Activated CD8-positive, alpha-beta memory T cell treated with anti-CD3 and anti-CD28 coated beads for 36 hours (primary cell): ENCODE measurements around the gene TMC7. TPM values are rescaled to one million over a fixed set of nuclear protein-coding genes. Genes with fewer than 3 reads are reported as not detected.
"Not testable (repeated sequence)": the region's sequence is repeated elsewhere in the genome, so short reads cannot be mapped to it uniquely, and the experiment has no call there.

Experiments
- CTCF ChIA-PET: fragments of 350-600 bp; sonication (Branson Sonifier 250); formaldehyde crosslinking; loops from one replicate; lab custom pipeline; 2021; ENCODE audit warnings: antibody characterized with exemption; lab: Charles Lee
- POLR2A ChIA-PET: fragments of 350-600 bp; sonication (Branson Sonifier 250); formaldehyde crosslinking; loops from one replicate; lab custom pipeline; 2021; ENCODE audit warnings: antibody characterized with exemption; lab: Charles Lee
- total RNA-seq, 2 experiments: library from RNA; stranded (reverse); gene quantifications; one replicate each; pipeline ENCODE4 v1.2.3, GENCODE V29; 2021

TMC7 gene
- total RNA-seq, 2 experiments from 2014 or later = not detected

DNA sequence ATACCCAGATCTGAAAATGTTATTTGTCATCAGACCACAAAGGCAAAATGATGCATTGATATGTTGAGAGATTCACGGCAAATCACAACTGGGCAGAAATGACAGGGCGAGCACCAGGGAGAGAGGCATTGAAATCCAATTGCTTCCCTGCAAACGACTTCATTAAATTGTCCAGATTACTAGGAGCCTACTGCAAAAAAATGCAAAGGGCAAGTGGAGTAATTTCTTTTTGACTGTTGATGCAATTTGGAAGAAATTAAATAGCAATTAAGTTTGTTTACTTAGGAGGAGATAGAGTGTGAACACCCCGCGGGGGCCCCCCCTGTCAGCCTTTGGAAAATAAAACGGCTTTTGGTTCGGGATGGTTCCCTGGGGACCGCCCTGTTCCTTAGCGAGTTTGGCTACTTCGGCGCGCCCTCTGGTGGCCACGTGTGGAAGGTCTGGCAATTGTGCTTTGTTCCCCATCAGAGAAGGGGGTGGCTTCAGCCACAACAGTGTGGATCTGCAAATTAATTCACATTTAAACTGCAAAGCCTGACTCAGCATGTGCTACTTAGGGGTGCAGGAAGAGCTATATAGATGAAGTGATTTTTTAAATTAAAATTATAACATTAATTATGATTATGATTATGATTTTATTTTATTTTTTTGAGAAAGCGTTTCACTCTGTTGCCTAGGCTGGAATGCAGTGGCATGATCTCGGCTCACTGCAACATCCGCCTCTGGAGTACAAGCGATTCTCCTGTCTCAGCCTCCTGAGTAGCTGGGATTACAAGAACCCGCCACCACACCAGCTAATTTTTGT is 14.5 kb upstream of the TMC7 start:
- ChIA-PET POLR2A (interaction anchor here (0.7 kb wide), 1 partner anchor 168 kb away, joined by 4 read pairs; no protein-coding TSS in a partner anchor), CTCF (interaction anchor here (0.7 to 1.5 kb wide), 4 partner anchors 9 to 25 kb away, joined by 3 read pairs; no protein-coding TSS in a partner anchor)

DNA sequence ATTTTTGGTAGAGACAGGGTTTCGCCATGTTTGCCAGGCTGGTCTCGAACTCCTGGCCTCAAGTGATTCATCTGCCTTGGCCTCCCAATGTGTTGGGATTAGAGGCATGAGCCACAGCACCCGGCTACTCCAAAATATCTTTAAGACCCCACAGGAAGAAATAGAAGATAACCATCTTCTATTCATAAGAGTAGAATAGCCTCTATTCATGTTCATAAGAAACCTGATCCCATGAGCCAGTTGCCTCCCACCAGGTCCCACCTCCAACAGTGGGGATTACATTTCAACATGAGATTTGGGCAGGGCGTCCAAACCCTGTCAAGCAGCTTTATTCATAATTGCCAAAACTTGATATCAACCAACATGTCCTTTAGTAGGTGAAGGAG is 13.9 kb upstream of the TMC7 start:
- CTCF ChIA-PET = interaction anchor here (0.7 to 1.5 kb wide), 2 partner anchors 14 to 24 kb away, joined by 3 read pairs; no protein-coding TSS in a partner anchor
- POLR2A ChIA-PET = no interaction called here

DNA sequence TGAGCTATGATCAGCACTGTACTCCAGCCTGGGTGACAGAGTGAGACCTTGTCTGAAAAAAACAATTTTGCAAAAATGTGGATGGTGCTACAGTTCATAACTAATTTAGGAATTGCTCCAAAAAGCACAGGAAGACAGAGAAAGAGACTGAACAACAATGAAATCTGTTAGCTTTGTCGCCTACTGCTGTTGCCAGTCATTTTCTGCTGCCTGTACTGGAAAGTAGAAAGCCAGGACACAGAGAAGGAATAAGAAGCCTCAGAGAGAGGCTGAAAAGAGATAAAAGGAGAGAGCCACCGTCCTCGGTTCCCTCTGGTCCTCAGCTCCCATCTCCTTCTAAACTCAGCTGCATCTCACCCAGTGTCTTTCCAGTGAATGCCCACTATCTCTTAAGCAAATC is 8.6 kb upstream of the TMC7 start:
- ChIA-PET POLR2A (no interaction called here), CTCF (no interaction called here)

DNA sequence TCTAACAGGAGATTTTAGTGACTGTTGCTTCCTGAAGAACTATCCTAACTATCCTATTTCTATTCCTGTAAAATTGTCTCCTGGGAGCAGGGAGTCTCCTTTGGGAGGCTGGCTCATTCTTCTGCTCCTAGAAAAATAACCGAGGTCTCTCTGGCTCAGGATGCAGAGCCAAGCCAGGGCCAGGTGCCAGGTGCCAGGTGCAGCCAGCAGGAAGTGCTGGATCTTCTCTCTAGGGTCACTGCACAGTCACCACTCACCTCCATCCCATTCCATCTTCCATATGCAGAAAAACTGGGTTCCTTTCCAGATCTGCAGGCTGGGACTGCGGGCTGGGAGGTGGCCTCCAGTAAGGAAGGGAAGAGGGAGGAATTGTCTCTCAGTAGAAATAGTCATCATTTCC is 3.8 kb upstream of the TMC7 start:
- ChIA-PET POLR2A (no interaction called here), CTCF (no interaction called here)

DNA sequence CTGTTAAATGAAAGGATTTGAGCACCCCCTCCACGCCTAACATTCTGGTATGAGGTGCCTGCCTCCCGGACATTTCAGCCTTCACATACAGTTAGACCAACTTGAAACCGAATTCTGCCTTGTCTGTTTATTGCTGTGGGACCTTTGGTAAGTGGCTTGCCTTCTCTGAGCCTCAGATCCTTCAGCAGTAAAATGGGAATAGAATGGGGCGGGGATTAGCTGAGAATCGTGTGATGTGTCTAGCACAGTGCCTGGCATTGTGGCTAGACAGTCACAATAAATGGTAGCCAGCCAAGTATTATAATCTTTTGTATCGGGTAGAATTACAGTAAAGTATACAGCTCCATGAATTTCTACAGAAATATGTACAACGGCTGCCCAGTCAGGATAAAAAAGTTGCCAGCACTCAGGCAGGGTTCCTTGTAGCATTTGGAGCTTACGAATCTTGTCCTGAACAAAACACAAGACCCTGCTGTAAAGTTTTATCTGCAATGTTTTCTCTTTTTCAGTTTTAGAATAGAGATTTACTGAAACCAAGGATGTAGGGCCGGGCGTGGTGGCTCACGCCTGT is 786 bp downstream of the TMC7 start:
- POLR2A ChIA-PET = interaction anchor here (0.6 kb wide), 1 partner anchor 197 kb away, joined by 4 read pairs; no protein-coding TSS in a partner anchor
- CTCF ChIA-PET = no interaction called here

DNA sequence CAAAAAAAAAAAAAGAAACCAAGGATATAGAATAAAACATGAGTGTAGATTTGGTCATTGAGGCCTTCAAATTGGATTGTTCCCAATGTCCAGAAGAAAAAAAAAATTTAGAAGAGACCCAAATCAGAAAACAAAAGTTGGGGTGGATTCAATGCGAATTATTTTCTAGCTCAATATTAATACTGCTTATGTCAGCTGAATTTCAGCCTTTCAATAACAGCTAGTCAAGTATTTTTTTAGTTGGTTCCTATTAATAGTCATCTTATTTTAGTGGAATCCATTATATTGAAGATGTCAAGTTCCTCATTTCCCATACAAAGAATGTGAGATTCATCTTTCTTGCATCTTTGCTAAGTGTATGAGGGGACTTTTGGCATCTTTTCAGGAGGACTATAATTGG is 1.5 kb downstream of the TMC7 start:
- POLR2A ChIA-PET = interaction anchor here (0.6 to 0.7 kb wide), 2 partner anchors 48 to 198 kb away, joined by 4 read pairs; no protein-coding TSS in a partner anchor
- CTCF ChIA-PET = not testable (repeated sequence)

DNA sequence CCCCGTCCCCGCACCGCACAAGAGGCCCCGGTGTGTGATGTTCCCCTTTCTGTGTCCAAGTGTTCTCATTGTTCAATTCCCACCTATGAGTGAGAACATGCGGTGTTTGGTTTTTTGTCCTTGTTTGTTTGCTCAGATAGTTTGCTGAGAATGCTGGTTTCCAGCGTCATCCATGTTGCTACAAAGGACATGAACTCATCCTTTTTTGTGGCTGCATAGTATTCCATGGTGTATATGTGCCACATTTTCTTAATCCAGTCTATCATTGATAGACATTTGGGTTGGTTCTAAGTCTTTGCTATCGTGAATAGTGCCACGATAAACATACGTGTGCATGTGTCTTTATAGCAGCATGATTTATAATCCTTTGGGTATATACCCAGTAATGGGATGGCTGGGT is 8.0 kb downstream of the TMC7 start:
- CTCF ChIA-PET = not testable (repeated sequence)

DNA sequence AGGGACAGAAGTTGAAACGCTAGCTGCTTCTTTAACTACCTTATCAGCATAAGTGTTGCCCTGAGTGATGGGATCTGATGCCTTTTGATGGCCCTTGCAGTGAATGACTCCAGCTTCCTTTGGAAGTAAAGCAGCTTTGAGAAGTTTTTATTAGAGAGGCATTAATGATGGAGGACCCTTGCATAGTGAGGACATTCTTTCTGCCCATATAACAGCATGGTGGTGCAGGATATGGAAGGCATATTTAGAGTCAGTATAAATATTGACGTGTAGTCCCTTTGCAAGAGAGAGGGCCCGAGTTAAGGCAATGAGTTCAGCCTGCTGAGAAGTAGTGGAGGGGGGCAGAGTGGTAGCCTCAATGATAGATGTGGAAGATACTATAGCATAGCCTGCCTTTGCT is 9.8 kb downstream of the TMC7 start:
- POLR2A ChIA-PET, CTCF ChIA-PET: not testable (repeated sequence)

More for the DNA sequence above, 8.0 kb downstream of the TMC7 start:
- POLR2A ChIA-PET = not testable (repeated sequence)

DNA sequence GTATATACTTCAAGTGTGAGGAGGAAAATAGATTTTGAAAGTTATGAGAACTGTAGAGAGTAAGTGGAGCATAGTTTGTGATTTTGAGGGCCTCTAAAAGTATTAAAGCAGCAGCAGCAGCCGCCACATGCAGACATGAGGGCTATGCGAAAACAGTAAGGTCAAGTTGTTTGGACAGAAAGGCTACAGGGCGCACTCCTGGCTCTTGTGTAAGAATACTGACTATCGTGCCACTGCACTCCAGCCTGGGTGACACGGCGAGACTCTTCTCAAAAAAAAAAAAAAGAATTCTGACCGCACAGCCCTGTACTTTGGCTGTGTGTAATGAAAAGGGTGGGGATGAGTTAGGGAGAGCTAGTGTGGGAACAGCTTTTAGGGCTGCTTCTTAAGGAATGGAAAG is 10.4 kb downstream of the TMC7 start:
- POLR2A ChIA-PET, CTCF ChIA-PET: not testable (repeated sequence)

DNA sequence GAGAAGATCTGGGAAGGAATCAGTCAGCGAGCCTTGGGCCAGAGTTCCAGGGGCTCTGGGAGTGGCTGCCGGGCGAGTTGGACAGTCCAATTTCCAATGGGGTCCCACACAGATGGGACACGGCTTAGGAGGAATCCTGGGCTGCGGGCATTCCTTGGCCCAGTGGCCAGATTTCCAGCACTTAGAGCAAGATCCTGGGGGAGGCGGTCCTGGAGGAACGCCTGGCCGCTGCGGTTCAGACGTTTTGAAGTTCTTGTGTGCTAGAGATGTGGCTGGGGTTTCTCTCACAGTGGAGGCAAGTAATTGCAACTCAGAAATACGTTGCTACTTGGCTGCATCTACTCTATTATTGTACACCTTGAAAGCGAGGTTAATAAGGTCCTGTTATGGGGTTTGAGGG is 11.7 kb downstream of the TMC7 start:
- POLR2A ChIA-PET, CTCF ChIA-PET: not testable (repeated sequence)

DNA sequence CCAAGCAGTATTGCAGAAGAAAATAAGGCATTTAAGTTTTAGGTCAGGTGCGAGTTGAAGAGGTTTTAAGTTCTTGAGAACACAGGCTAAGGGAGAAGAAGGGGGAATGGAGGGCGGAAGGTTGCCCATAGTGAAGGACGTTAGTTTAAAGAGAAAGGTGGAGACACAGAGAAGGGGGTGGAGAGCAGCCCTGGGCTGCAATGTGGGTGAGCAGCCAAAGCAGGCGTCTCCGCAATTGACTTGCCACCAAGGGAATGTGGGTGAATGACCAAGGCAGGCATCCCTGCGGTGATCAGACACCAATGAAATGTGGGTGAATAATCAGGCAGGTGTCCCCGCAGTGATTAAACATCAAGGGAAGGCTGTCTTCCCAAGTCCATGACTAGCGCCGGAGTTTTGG is 12.8 kb downstream of the TMC7 start:
- POLR2A ChIA-PET, CTCF ChIA-PET: not testable (repeated sequence)

DNA sequence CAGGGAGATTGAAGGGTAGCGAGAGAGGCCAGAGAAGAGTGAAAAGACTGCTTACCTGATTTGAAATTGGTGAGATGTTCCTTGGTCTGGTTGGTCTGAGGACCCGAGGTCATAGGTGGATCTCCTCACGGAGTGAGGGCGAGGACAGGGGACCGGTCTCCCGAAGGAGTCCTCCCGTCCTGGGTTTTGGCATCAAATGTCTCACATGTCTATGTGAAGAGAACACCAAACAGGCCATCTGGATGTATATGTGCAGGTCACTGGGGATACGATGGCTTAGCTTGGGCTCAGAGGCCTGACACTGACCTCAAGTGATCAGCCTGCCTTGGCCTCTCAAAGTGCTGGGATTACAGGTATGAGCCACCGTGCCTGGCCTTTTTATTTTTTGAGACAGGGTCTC is 13.3 kb downstream of the TMC7 start:
- POLR2A ChIA-PET, CTCF ChIA-PET: not testable (repeated sequence)

DNA sequence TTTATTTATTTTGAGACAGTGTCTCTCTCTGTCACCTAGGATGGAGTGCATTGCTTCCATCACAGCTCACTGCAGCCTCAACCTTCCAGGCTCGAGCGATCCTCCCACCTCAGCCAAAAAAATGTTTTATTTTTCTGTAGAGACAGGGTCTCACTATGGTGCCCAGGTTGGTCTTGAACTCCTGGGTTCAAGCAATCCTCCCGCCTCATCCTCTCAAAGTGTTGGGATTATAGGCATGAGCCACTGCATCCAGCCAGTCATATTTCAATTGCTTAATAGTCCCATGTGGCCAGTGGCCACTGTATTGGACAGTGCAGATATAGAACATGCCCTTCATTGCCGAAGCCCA is 15.3 kb downstream of the TMC7 start:
- ChIA-PET POLR2A (no interaction called here), CTCF (no interaction called here)

DNA sequence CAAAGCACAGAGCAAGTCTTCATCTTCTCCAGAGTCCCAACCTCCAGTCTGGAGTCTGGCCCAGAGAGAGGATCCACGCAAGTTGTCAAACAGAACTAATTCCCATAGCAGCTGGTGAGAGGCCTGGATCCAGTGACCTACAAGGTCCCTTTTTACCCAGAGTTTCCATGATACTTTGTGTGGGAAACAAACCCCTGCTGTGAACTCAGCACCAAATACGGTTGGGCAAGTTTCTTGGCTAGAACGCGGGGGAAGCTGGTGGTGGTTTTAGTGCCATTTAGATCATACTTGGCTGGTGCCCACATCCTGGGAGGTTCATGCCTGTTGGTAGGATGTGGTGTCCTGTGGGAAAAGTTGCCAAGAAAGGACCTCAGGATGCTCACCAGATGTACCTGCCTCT is 18.1 kb downstream of the TMC7 start:
- ChIA-PET POLR2A (no interaction called here), CTCF (no interaction called here)

DNA sequence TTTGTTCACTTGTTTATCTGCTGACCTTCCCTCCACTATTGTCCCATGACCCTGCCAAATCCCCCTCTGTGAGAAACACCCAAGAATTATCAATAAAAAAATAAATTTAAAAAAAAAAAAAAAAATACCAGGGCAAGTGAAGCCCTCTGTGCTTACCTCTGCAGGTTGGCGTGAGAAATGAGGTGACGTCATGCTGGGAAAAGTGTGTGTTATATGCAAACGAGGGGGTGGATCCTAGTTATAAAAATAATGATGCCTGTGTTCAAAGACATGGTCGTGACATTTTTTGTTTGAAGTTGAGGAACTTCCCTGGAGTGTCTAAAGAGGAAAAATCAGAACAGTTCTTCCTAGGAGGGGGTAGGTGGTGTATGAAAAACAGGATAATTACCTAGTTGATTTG is 20.2 kb downstream of the TMC7 start:
- ChIA-PET CTCF (no interaction called here), POLR2A (no interaction called here)

DNA sequence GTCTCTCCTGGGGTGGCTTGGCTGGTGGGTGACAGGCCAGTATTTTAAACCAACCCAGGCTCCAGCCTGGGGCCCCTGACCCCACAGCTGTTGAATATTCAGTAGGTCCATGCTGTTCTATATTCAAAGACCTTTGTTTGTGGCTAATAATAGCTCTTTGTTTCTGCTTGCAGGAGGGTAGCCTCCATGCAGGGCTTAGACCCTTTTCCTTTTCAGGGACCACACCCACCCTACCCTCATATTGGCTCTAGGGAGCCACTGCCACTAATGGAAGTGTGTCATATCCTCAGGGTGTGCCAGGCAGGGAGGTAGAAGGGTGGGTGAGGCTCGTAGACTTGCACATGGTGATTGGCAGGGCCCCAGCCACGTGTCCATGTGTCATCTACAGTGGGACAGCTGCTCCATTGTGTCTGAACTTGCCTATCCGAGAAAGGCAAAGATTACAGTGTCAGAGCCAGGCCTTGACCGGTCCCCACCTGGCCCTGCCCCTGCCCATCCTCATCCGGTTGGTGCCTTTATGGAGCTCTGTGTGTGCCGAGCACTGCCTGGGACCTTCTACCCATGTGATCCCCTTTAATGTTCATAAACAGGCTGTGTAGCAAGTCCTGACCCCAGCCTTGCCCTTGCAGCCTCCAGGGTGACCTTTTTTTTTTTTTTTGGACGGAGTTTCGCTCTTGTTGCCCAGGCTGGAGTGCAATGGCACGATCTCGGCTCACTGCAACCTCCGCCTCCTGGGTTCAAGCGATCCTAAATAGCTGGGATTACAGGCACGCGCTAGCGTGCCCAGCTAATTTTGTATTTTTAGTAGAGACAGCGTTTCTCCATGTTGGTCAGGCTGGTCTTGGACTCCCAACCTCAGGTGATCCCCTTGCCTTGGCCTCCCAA is 22.1 kb downstream of the TMC7 start:
- POLR2A ChIA-PET = no interaction called here

DNA sequence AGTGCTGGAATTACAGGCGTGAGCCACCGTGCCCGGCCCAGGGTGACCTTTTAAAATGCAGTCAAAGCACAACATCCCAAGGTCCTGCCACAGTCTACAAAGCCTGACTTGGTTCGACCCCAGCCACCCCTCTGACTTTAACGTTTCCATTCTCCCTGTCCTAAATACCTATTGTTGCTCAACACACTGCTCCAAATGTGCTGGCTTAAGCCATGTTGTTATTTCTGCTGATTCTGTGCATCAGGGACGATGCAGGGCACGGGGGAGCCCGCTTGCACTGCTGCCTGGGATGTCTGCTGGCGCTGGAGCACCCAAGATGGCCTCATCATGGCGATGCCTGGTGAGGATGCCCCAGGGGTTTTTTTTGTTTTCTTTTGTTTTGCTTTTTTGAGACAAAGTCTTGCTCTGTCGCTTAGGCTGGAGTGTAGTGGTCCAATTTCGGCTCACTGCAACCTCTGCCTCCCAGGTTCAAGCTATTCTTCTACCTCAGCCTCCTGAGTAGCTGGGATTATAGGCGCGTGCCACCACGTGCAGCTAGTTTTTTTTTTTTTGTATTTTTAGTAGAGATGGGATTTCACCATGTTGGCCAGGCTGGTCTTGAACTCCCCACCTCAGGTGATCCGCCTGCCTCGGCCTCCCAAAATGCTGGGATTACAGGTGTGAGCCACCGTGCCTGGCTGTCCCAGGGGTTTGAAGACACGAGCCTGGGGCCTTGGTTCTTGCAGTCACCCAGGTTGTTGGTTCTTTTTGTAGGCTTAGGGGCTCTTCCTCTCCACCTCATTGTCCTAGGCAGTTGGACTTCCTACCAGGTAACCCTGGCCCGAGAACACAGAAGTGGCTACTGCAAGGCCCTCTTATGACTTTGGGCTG is 22.9 kb downstream of the TMC7 start:
- CTCF ChIA-PET = no interaction called here

More for the DNA sequence above, 22.1 kb downstream of the TMC7 start:
- CTCF ChIA-PET = no interaction called here

DNA sequence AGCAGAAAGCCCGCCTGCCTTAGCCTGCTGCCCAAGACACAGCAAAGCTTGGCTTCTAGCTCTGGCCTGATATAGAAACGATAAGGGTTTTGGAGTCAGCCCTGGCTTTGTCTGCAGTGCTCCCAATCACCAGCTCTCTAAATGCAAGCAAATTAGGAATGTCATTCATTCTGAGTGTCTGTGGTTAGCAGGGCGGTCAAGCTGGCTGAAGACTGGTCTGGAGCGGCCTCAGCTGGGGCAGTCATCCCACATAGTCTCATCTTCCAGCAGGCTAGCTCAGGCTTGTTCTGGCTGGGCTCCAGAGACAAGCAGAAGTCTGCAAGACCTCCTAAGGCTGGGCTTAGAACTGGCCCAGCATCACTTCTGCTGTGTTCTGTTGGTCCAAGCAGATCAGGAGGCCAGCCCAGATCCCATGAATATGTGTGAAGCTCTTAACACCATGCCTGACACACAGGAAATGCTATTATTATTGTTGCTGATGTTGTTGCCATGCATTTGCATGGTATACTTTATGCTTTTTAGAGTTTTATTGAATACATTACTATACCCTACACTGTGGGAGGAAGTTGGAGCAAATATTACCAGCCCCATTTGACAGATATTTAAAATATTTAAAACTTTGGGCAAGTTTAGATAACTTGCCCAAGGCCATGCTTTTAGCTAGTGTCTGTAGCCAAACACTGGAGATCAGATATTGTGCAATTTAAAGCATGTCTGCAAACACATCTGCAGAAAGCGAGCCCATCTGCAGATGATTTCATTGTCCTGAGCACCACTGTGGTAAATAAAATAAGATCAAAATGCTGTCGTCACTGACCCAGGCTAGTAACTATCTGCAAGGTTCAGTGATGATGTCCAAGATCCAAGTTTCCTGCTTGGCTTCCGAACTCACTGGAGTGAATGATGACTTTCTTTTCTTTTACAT is 24.8 kb downstream of the TMC7 start:
- CTCF ChIA-PET = no interaction called here
- POLR2A ChIA-PET = no interaction called here

More for the DNA sequence above, 22.9 kb downstream of the TMC7 start:
- POLR2A ChIA-PET = no interaction called here
